GM12892 (cell line): Measurements from ENCODE around the gene NFATC1.

Source experiments
- POLR2A ChIP-seq: IDR thresholded peaks from 2 replicates; pipeline ENCODE4 v1.6.1; 2011; ENCODE audit warnings: low read depth, low read length, control low read depth
- POLR2AphosphoS5 ChIP-seq: IDR thresholded peaks from 2 replicates; pipeline ENCODE4 v1.6.1; 2011; ENCODE audit warnings: low read depth, low read length, control low read depth
- TAF1 ChIP-seq: IDR thresholded peaks from 2 replicates; pipeline ENCODE4 v1.6.1; 2011; ENCODE audit warnings: low read depth, mild to moderate bottlenecking, control low read depth, low read length, borderline replicate concordance

GRCh38 chr18:79518028-79518682, 122.4 kb downstream of the NFATC1 start:
- TF ChIP-seq POLR2A (no peak), POLR2AphosphoS5 (no peak), TAF1 (no peak)
